GM20431 (cell line): Measurements from ENCODE around the gene FARP1.

ENCODE experiments used
- in situ Hi-C: fragments of 300-500 bp; cut with MseI, MboI; formaldehyde crosslinking; loops from one replicate; pipeline ENCODE4 v1.15.0; 2020; ENCODE audit warnings: low sequenced_read_pairs; ENCODE audit not compliant: unreplicated experiment

The FARP1 gene

DNA sequence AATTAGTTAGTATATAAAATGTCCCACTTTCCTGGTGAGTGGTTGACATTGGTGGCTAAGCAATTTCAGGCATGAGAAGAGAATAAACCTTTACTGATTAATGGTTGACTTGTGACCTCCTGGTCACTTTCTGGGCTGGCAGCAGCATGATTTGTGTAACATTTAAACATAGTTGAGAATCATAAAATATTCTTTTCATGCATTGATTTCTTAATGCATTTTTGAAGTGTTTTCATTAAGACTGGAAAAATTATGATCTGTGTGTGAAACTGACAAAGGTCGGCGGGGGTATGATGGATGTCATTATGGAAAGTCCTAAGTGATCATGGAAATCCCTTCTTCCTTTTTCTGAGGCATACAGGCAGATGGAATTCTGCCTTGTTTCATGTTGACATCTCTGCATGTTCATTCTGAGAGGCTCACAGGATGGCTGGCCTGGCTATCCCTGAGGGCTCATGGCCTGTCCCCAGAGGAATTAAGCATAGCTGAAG, 132.8 kb downstream of the FARP1 start:
- in situ Hi-C loops = no loop called here

DNA sequence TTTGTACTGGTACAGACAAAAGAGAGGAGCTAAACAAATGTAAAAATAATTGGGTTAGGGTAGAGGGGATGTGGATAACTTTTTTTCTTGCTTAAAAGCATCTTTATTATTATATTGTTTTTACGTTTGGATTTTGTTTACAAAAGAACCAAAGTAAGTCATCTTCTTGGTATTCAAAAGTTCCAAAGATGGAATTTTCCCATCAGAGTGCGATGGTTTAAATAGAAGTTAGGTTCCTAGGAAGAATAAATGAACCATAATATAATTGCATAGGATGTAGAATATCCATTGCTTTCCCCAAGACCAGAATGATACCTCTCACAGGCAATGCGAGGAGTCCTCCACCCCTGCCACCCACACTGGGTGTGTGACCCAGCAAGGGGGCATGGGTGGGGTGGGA, 133.6 kb downstream of the FARP1 start:
- in situ Hi-C loops = no loop called here

DNA sequence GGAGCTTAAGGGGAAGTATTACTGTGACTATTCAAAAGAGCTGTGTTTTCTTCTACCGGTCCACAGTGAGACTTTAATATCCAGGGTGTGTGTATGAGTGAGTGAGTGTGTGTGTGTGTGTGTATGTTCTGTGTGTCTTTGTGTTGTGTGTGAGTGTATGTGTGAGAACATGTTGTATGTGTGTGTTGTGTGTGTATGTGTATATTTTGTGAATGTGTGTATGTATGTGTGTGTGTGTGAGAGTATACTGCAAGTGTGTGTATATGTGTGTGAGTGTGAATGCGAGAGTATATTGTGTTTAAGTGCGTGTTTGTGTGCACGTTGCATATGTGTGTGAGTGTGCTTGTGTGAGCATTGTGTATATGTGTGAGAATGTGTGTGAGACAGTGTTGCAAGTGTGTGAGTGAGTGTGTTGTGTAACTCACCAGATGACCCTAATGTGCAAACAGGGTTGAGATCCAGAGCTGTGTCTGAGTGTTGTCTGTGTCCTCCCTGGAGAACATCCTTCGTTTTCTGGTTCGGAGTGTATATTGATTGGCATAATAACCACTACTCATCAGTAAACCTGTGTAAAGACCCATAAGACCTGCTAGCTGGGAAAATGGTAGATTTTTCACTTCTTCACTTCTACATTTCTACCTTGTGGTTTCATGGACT, 135.3 kb downstream of the FARP1 start:
- in situ Hi-C loops = no loop called here

DNA sequence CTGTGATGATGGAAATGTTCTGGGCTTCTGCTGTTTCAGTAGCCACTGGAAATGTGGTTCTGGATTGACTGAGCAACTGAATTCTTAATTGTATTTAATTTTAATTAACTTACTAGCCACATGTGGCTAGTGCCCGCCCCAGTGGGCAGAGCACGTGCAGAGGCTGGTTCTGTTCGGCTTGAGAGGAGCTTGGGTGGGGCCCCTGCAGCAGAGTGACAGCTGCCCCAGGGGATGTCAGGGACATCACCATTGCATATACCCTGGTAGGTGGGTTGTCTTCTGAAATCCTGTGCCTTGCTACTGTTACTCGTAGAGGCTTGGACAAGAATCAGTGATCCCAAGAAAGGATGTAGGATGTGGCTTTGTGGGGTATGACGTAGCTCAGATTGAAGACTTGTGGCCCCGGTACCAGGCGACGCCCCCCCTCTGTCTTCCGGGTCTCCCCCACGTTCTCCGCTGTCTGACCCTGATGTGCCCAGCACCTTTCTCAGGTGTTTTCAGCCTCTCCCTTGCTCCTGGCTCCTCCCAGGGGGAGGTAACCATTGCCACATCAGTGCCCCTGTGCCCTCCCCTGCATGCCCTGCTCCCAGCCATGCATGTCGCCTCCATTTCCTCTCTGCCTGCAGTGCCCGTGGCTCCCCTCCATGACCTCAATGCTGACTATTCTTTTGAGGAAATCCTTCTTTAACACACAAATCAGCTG, 136.7 kb downstream of the FARP1 start:
- in situ Hi-C loops = no loop called here

DNA sequence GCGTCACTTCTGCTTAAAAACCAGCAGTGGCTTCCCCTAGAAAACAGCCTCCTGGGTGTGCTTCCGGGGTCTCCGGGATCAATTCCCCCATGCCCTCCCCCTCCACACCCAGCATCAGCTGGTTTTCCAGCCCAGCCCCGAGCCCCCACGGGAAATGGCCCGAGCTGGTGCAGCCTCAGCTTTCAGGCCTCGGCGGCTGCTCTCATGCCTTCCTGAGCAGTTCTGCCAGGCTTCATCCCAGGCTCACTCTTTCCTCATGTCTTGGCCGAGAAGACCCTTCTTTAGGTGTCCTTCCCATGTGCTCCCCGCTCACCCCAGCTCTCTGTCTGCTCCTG, 137.2 kb downstream of the FARP1 start:
- in situ Hi-C loops = no loop called here

DNA sequence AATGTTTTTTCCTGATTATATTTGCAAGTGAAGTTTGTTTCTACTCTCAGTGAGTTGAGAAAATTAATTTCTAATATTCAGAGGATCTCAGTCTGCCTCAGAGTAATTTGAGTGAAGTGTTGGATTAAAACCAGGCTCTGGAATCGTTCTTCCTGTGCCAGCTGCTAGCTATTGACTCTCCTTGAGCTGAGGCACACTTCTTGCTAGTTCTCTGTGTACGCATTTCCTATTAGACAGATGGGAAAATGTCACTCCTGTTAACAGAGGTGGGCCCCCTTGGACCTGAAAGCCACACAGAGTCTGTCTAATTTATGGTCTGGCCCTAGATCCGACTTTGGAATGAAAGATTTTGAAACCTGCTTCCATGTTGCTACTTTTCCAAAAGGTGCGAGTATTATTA, 141.8 kb downstream of the FARP1 start:
- in situ Hi-C loops = no loop called here

DNA sequence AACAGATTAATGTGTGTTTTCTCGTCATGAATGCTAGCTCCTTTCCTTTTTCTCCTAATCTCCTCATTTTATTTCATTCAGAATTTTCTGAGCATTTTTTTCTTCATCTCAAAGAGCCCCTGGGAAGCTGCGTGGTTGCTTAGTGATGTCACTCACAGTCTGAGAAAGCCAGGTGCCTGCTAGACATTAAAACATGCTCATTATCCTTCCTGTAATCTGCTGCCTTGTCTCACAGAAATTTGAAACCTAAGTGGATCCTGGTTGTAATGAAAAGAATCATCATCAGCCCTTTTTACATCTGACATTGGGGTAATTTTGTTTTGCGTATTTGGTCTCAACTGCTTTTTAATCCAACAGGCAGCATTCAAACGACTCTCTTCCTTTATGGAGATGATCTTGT, 142.4 kb downstream of the FARP1 start:
- in situ Hi-C loops = no loop called here

DNA sequence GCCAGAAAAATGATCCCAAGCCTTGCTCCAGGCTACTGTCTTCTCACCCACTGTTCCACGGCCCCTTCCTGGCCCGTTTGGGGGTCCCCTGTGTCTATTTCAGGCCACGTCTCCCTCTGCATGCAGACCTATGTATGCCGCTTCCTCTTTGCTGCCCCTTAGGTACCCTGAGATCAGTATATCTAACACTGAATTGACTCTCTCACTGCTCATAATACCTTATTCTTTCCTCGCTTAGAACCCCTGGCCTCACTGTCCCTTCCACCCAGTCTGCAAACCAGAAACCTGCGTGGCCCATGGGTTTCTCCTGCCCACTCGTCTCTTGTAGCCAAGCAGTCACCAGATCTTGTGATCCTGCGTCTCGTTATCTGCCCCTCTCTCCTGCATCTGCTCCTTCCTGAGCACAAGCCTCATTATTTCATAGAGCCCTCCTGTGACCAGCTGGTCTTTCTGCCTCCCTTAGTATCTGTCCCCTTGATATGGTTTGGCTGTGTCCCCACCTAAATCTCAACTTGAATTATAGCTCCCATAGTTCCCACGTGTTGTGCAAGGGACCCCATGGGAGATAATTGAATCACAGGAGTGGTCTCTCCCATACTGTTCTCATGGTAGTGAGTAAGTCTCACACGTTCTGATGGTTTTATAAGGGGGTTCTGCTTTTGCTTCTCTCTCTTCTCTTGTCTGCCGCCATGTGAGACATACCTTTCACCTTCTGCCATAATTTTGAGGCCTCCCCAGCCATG, 143.1 kb downstream of the FARP1 start:
- in situ Hi-C loops = no loop called here

DNA sequence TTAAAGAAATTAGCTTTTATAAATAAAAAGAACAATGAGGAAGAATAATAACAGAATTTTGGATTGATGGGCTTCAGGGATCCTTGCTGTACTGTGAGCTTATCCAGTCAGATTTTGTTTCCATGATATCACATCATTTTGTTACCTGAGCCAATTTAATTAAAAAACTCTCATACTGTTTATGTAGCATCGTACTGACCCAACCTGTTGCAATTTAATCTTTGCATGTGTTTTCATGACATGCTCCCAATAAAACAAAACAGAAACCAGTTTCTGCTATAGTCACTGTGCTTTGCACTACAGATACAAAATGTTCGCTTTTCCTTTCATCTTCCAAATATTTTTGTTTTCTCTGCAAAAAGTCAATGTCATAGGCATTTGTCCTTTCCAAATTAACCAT, 143.9 kb downstream of the FARP1 start:
- in situ Hi-C loops = no loop called here

DNA sequence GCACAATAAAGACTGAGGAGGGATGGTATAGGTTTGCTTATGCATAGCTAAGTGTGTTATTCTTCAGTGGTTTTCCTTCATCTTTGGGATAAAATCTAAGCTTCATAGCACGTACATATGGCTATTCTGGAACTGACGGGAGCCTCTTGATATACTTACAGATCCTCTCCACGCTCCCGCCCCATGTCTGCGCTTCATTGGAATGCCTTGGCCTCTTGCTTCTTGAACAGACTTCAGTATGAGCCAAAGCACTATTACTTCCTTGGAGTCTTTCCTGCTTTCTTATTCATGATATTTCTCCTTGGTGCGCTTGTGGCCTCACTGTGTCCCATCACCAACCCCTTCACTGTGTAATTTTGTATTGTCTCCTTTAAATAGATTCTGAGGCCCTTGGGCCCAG, 145.3 kb downstream of the FARP1 start:
- in situ Hi-C loops = no loop called here

DNA sequence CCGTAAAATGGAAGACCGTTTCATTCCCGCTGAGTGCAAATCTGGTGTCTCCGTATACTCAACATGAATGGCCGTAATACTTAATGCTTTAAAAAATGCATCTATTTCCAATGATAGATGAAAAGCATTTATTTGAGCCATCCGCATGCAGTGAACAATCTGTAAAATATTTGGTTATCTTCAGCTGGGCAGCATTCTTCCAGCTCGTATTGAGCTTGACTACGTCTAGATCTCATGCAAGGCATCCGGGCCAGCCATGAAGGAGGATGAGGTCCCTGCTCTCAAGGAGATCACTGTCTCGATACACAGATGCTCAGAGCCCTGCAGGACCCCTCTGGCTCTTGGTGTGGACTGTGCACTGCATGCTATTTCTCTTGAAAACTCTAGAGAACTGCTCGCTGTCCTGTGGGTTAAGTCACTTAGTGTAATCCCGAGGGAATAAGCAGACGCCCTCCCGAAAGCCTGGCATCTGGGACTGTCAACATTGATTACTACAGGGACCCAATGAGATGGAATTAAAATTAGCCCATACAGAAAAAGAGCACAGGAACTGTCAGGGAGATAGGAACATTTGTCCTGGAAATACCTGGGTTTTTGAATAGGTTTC, 146.5 kb downstream of the FARP1 start:
- in situ Hi-C loops = no loop called here

DNA sequence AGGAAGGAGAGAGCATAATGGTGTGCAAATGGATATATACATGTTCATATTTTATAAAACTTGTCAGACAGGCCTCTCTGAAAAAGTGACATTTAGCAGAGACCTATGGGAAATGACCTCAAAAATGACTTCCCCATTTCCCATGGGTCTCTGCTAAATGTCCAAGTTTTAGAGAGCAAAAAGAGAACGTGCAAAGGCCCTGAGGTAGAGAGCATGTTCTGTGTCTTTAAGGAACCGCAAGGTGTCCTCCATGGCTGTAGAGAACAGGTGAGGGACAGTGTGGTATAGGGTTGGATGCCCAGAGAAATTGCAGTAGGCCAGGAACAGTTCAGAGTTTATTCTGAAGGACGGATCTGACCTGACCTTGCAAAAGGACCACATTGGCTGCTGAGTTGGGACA, 147.4 kb downstream of the FARP1 start:
- in situ Hi-C loops = no loop called here

DNA sequence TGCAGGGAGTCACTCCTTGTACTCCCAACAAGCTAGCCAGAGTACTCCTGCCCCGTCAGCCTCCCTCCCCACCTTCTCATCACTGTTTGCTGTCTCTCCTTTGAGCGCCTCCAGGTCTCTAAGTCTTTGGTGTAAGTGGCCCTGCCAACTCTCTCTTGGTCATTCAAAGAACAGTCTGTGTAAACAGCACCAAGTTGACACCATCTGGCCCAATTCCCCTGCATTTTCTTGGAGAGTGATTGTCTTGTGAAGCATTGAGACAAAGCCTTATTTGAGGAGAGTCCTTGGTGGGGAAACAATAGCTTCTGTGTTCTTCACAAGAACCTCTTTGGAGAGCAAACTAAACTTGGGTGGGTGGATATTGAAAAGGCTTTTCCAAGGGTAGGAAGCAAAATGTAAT, 148.8 kb downstream of the FARP1 start:
- in situ Hi-C loops = no loop called here

DNA sequence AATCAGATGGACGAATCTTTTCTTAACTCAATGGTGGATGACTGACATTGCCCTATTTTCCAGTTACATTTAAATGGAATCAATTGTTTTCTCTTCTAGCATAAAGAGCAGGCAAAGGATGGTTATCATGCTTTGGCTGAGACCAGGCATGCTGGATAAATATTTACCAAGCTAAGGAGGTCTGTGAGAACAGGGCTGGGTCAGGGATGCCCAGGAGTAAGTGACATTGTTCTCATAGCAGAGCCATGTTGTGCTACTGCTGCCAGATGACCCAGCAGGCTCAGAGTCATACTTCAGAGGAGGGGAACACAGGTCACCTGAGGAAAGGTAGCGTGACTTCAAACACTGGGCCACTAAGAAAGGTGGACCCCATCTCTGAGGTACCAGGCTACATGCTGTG, 150.2 kb downstream of the FARP1 start:
- in situ Hi-C loops = no loop called here

DNA sequence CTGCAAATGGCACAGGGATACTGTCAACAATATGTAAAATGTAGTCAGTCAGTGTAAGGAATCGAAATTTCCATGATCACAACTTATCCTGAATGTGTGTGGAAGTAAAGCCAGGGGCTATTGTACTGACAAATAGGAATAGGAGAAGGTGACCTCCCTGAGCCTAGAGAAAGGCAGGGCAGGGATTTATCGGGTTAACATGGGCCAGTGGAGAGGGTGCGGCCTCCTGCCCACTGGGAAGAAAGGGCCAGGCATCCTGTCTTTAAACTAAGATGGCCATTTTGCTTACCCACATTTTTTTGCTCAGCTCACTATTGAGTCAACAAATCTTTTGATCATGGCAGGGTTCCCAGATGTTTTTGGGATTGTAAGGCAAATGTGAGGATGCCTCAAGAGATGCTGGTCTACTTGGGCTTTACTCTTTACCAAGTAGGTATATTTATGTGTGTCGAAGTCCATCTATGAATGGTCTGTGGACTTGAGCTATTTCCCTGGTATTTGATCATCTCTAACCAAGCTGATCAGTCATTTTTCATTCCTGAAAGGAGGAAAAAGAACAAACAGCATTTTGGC, 150.8 kb downstream of the FARP1 start:
- in situ Hi-C loops = no loop called here

DNA sequence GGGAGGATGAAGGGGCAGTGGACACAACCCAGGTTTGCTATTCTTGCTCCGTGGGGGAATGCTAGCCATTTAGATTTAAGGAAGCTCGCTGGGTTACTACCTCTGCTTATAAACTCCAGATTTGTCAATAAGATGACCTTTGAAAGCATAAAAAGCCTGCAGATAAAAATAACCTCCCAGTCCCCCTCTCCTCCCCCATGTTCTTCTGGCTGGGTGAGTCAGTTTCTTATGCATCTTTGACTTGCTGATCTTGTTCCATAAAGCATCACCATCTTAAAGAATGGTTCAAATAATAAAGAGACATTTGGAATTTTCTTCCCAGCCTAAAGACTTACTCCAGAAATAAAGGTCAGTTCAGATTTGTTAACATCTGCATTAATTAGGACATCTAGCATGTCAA, 152.5 kb downstream of the FARP1 start:
- in situ Hi-C loops = no loop called here

DNA sequence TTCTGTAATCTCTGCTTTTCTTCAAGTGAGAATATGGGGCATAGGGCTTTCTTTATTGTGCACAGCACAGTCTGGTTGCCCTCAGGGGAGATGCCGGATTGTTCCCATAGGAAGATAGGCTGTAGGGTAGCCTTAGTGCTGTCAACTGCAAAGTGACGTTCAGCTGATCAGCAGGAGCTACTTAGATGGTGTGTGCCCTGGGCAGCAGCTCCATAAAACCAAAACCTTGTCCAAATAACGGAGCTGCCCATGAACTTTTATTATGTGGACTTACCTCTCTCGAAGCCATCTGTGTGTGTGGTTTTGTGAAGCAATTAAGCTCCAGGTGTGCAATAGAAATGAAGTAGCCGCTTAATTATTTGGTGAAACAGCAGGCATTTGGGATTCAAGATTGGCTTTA, 154.2 kb downstream of the FARP1 start:
- in situ Hi-C loops = no loop called here

DNA sequence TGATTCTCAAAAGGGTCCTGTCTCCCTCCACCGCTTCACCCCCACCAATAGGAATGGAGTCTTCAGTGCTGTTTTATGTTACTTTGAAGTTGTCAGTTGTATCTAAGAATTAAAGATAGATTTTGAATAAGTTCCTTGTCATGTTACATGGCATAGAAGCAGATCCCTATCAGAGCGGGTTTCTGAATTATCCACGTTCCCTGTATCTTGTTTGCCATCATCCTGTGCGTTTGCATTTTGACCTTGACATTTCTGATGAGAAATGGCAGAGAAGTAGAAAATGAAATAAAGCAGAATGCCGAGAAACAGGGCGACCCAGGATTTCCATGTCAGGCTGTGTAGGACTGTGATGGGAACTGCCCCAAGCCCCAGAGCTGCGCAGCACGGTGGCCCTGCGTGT, 154.9 kb downstream of the FARP1 start:
- in situ Hi-C loops = no loop called here

DNA sequence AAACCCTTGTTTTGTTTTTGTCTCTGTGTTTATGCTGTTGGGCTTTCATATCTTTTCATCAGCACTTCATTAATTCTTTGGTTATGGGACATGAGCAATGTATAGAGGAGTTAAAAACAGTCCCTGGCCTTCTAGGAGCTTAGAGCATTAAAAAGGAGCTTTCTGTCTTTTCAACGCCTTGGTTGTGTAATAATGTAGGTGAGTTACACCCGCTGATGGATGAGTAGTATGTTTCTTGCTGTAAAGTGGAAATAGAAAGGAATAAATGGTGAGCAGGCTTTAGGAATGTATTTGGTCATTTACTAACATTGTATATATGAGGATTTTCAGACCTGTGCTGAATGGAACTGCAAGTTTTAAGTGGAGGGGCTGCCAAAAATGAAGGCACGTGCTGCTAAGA, 155.7 kb downstream of the FARP1 start:
- in situ Hi-C loops = no loop called here

DNA sequence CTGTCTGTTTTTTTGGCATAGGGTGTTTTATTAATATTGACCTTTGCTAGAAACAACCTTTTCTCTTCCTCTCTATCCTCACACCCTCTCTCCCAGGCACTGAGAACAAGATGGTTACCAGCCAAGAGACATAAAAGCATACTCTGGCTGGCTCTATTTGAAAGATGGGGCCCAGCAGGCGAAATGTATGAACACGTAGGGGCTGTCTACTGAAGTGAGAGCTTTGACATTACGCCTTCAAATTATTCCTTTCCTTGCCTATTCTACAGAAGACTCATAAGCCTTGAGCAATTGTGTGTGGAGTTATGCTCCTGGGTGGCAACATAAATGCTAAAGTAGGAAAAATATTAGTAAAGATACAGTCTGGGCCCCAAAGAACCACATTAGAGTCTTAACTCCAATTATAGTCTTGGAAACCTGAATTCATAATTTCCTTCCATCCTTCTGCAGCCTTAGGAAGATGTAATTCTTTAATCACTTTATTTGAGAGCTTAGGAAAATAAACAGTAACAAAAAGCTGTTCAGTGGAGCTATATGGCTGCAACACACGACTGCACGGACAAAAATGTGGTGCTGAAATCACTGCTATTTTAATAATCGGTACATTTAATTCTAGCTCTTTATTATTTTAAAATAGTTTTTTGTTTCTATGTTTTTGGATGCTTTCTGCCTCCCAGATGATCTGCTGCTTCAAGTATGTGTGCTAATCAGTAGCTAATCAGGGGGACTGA, 156.5 kb downstream of the FARP1 start:
- in situ Hi-C loops = no loop called here
